Measurements from ENCODE around the gene ADGRD2.

- TF ChIP-seq CTCF (IDR thresholded peaks at IDR 0.05) (no peak), POLR2A (IDR thresholded peaks at IDR 0.05) (no peak)
These were observed 21.5 kb downstream of the ADGRD2 start for GRCh38 chr9:124471761-124472160.

Data from lower leg skin (tissue), 3 donors.